Dermis microvascular lymphatic vessel endothelial cell (primary cell): ENCODE data around the gene DHRS11. TPM values are rescaled to one million over a fixed set of nuclear protein-coding genes. Genes with fewer than 3 reads are reported as not detected.

Experiments
- DNase-seq, 2 donors: peaks; one replicate each; pipeline versions ENCODE4 v3.0.0 to v3.0.0-alpha.2; 2010; ENCODE audit warnings: low read depth in 2 of 2
- total RNA-seq: library from RNA; depleted of rRNA; stranded (reverse); fragments of >200 nt; gene quantifications from 2 replicates; pipeline ENCODE4 v1.2.1, GENCODE V29; 2014

The DHRS11 gene
- total RNA-seq, 1 donor from 2014 or later = 6.9 TPM

- DNase-seq = no peak
Measured at GRCh38 chr17:36650096-36650775, 58.6 kb downstream of the DHRS11 start.

Other genes starting within 250 kb of the DHRS11 start
- not detected in 2 replicates for gene TBC1D3H, start 203.4 kb upstream of the DHRS11 start, total RNA-seq
- gene ZNHIT3, start 105.2 kb upstream of the DHRS11 start, total RNA-seq = 21.7 and 22.9 TPM in 2 replicates
- 30.8 and 31.7 TPM in 2 replicates for gene MYO19, start 57.0 kb upstream of the DHRS11 start, total RNA-seq
- gene PIGW, start 56.9 kb upstream of the DHRS11 start, total RNA-seq = 7.6 and 10.1 TPM in 2 replicates
- 29.7 and 40.6 TPM in 2 replicates for gene GGNBP2, start 47.0 kb upstream of the DHRS11 start, total RNA-seq
- gene MRM1, start 9.7 kb downstream of the DHRS11 start, total RNA-seq = 2.4 and 4.0 TPM in 2 replicates